IMR-90 (cell line): Measurements from ENCODE around the gene GPA33. TPM values are rescaled to one million over a fixed set of nuclear protein-coding genes. Genes with fewer than 3 reads are reported as not detected.

Experiments used
- ATAC-seq: fragments of 200-7000 bp; cut with Tn5 transposase; 2 replicates; pipeline ENCODE4 v1.9.1; 2020; ENCODE audit warnings: low read depth, mild to moderate bottlenecking, moderate library complexity
- BruUV-seq: library from RNA; stranded (reverse); fragments of 400-500 nt; replicated peaks from 2 replicates; lab custom pipeline; 2021; lab: Mats Ljungman, UMichigan
- CTCF ChIA-PET: fragments of 300-600 bp; formaldehyde crosslinking; extraction: SDS; loops from one replicate; lab custom pipeline; 2021; ENCODE audit warnings: antibody characterized with exemption; lab: Yijun Ruan, JAX
- POLR2A ChIA-PET: fragments of 300-600 bp; sonication (Branson Sonifier 250); formaldehyde crosslinking; loops from one replicate; lab custom pipeline; 2022; ENCODE audit warnings: antibody characterized with exemption; ENCODE audit not compliant: unreplicated experiment; lab: Charles Lee
- DNase-seq: peaks from one replicate; pipeline ENCODE4 v3.0.0; 2013
- H2AFZ ChIP-seq: replicated peaks from 2 replicates; pipeline ENCODE3; 2013; ENCODE audit warnings: low read length, mild to moderate bottlenecking; ENCODE audit not compliant: poor library complexity
- H2AK5ac ChIP-seq: 2 replicates; pipeline ENCODE4 v1.6.1; 2013; ENCODE audit warnings: low read depth, low read length, inconsistent platforms
- H2AK9ac ChIP-seq: replicated peaks from 2 replicates; pipeline ENCODE3; 2013; ENCODE audit warnings: mild to moderate bottlenecking, low read depth, low read length, moderate library complexity; ENCODE audit not compliant: poor library complexity
- H2BK120ac ChIP-seq: 2 replicates; pipeline ENCODE4 v1.6.1; 2013; ENCODE audit warnings: low read depth, low read length, inconsistent platforms
- H2BK15ac ChIP-seq: 3 replicates; pipeline ENCODE4 v1.6.1; 2013; ENCODE audit warnings: low read depth, low read length, inconsistent platforms
- H2BK20ac ChIP-seq: 2 replicates; pipeline ENCODE4 v1.6.1; 2013; ENCODE audit warnings: low read depth, mild to moderate bottlenecking, inconsistent platforms, low read length, moderate library complexity
- H2BK5ac ChIP-seq: 2 replicates; pipeline ENCODE4 v1.6.1; 2013; ENCODE audit warnings: mild to moderate bottlenecking, low read depth, low read length, inconsistent platforms; ENCODE audit not compliant: poor library complexity, severe bottlenecking
- H3K14ac ChIP-seq: replicated peaks from 2 replicates; pipeline ENCODE4 v1.6.1; 2013; ENCODE audit warnings: low read depth, low read length, inconsistent platforms
- H3K18ac ChIP-seq: 2 replicates; pipeline ENCODE4 v1.6.1; 2013; ENCODE audit warnings: low read depth, low read length, control low read depth
- H3K23ac ChIP-seq: 2 replicates; pipeline ENCODE4 v1.6.1; 2013; ENCODE audit warnings: low read depth, low read length, inconsistent platforms
- H3K27ac ChIP-seq: 2 replicates; pipeline ENCODE4 v1.5.1; 2013; ENCODE audit warnings: mild to moderate bottlenecking, control low read depth, low read length; ENCODE audit not compliant: insufficient read depth
- H3K27me3 ChIP-seq: 2 replicates; pipeline ENCODE4 v1.6.1; 2013; ENCODE audit warnings: low read length; ENCODE audit not compliant: control insufficient read depth, insufficient read depth
- H3K36me3 ChIP-seq: 2 replicates; pipeline ENCODE4 v1.6.1; 2013; ENCODE audit warnings: low read length, mixed read lengths; ENCODE audit not compliant: control insufficient read depth, insufficient read depth
- H3K4ac ChIP-seq: 2 replicates; pipeline ENCODE4 v1.6.1; 2013; ENCODE audit warnings: low read depth, low read length, inconsistent platforms
- H3K4me1 ChIP-seq: 2 replicates; pipeline ENCODE4 v1.6.1; 2013; ENCODE audit warnings: low read length, mixed read lengths; ENCODE audit not compliant: control insufficient read depth, insufficient read depth
- H3K4me2 ChIP-seq: 2 replicates; pipeline ENCODE4 v1.6.1; 2013; ENCODE audit warnings: low read depth, mild to moderate bottlenecking, control low read depth, low read length, moderate library complexity
- H3K4me3 ChIP-seq: 2 replicates; pipeline ENCODE4 v1.5.1; 2013; ENCODE audit warnings: low read depth, mild to moderate bottlenecking, control low read depth, low read length, moderate library complexity; ENCODE audit not compliant: insufficient read depth
- H3K56ac ChIP-seq: 2 replicates; pipeline ENCODE4 v1.6.1; 2013; ENCODE audit warnings: low read length, inconsistent platforms; ENCODE audit not compliant: insufficient read depth; ENCODE audit errors: extremely low read depth
- H3K79me1 ChIP-seq, 2 experiments: 2 replicates each; pipeline ENCODE4 v1.6.1; 2013; ENCODE audit warnings: low read length in 2 of 2, inconsistent platforms in 1 of 2, low read depth in 1 of 2
- H3K9ac ChIP-seq: 2 replicates; pipeline ENCODE4 v1.6.1; 2013; ENCODE audit warnings: low read depth, low read length, control low read depth
- H3K9me1 ChIP-seq: 2 replicates; pipeline ENCODE4 v1.6.1; 2013; ENCODE audit warnings: low read length, inconsistent platforms; ENCODE audit not compliant: insufficient read depth
- H3K9me3 ChIP-seq: 2 replicates; pipeline ENCODE4 v1.6.1; 2013; ENCODE audit warnings: low read length; ENCODE audit not compliant: control insufficient read depth, insufficient read depth
- H4K20me1 ChIP-seq: 2 replicates; pipeline ENCODE4 v1.6.1; 2013; ENCODE audit warnings: low read length, inconsistent platforms; ENCODE audit not compliant: insufficient read depth
- H4K5ac ChIP-seq: 2 replicates; pipeline ENCODE4 v1.6.1; 2013; ENCODE audit warnings: mild to moderate bottlenecking, low read depth, low read length, control low read depth
- H4K8ac ChIP-seq, 2 experiments: 2 replicates each; pipeline ENCODE4 v1.6.1; 2013; ENCODE audit warnings: low read depth in 2 of 2, low read length in 2 of 2, control low read depth in 1 of 2, inconsistent platforms in 1 of 2
- H4K91ac ChIP-seq: 2 replicates; pipeline ENCODE4 v1.6.1; 2013; ENCODE audit warnings: low read depth, low read length, inconsistent platforms; ENCODE audit not compliant: insufficient read depth
- CEBPB ChIP-seq: IDR thresholded peaks from 2 replicates; pipeline ENCODE4 v1.6.1; 2012; ENCODE audit warnings: low read depth, low read length, improper control_type of control experiment
- RAD21 ChIP-seq: IDR thresholded peaks from 2 replicates; pipeline ENCODE4 v1.6.1; 2012; ENCODE audit warnings: low read length, improper control_type of control experiment
- WGBS, 2 experiments: methylation state at CpG; one replicate each; pipeline versions ENCODE4 v1.1.5 to v1.1.7; 2013; ENCODE audit warnings: missing lambda C conversion rate in 2 of 2; ENCODE audit not compliant: insufficient read length in 1 of 2; ENCODE audit errors: extremely low coverage in 2 of 2; 5-methylcytosine and 5-hydroxymethylcytosine counted together
- dilution Hi-C: fragments of 300-500 bp; cut with HindIII; formaldehyde crosslinking; loops from one replicate; pipeline ENCODE4 v1.14.3; 2018; ENCODE audit warnings: low sequenced_read_pairs; ENCODE audit not compliant: unreplicated experiment
- in situ Hi-C: fragments of 300-500 bp; cut with MboI; formaldehyde crosslinking; loops from 3 replicates; pipeline ENCODE4 v1.14.3; 2019; ENCODE audit warnings: low sequenced_read_pairs, inconsistent platforms, mixed read lengths
- intact Hi-C: fragments of 100-400 bp; cut with micrococcal nuclease; formaldehyde crosslinking; loops from 2 replicates; pipeline ENCODE4 v1.10.0; 2022
- polyA plus RNA-seq, 3 experiments: library from polyadenylated mRNA; depleted of rRNA; stranded (reverse); fragments of >200 nt; gene quantifications; 2 replicates each; pipeline ENCODE4 v1.2.3, GENCODE V29; 2012; ENCODE audit warnings: low replicate concordance in 1 of 3
- total RNA-seq: library from RNA; depleted of rRNA; stranded (reverse); fragments of >200 nt; gene quantifications from 2 replicates; pipeline ENCODE4 v1.2.3, GENCODE V29; 2012

GPA33 gene
- total and polyA plus RNA-seq, 2 of the 4 experiments (the other 2 are of a cell fraction), result not detected

- Histone ChIP-seq H2BK15ac (no peak overlapping the region), H3K4me1 (no peaks in the 10 kb centered on the region), H3K9me3 (no peaks in the 10 kb centered on the region), H2BK20ac (no peak overlapping the region), H3K9me1 (no peaks in the 10 kb centered on the region), H3K14ac (no peak overlapping the region), H3K18ac (no peak overlapping the region), H4K91ac (no peak overlapping the region), H3K79me1 (no peaks in the 10 kb centered on the region), H4K20me1 (no peaks in the 10 kb centered on the region), H3K4me2 (no peak overlapping the region), H3K9ac (no peak overlapping the region), H3K23ac (no peak overlapping the region), H3K27me3 (no peaks in the 10 kb centered on the region), H2BK120ac (no peak overlapping the region), H3K4me3 (no peak overlapping the region), H2AK5ac (no peak overlapping the region), H4K5ac (no peak overlapping the region), H2AK9ac (no peak overlapping the region), H2BK5ac (no peak overlapping the region), H3K36me3 (no peaks in the 10 kb centered on the region), H4K8ac (no peak overlapping the region), H3K56ac (no peak overlapping the region), H3K4ac (no peak overlapping the region), H3K27ac (no peak overlapping the region), H2AFZ (no peak overlapping the region)
- ATAC-seq (no peak), DNase-seq (no peak)
- ChIA-PET POLR2A (no interaction called here), CTCF (no interaction called here)
- in situ Hi-C loops, result no loop called here
- WGBS, 2 experiments, result no CpG with 5 or more reads among the region's 1 CpG
- dilution Hi-C loops, result no loop called here
- intact Hi-C loops, result no loop called here
- TF ChIP-seq RAD21 (no peak), CEBPB (peak; percentile 81)
- no TSS peak for BruUV-seq
Measured at GRCh38 chr1:167011560-167012191, 78.5 kb downstream of the GPA33 start.
